NCI-H446 treated with DMSO at 0.1 percent for 48 hours (cell line): ENCODE results near the gene ELAC2.

Experiments
- DNase-seq: peaks from one replicate; lab custom pipeline; 2025; lab: John Stamatoyannopoulos, UW

The ELAC2 gene

DNA sequence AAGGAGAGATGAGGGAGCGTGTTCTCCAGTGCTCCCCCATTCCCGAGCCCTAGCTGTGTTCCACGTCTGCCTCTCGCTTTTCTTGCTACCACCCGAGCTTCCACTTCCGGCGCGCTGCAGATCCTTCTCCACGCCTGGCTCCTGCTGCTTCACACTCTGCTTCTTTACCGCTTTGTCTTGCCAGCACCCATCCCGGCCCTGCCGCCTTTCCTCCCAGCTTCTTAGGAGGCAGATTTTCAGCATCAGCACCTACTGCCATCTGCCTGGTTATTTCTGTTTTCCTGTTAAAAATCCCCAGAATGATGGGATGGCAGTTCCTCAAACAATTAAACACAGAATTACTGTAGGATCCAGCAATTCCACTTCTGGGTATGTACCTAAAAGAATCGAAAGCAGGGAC is 64.7 kb downstream of the ELAC2 start:
- DNase-seq = no peak

DNA sequence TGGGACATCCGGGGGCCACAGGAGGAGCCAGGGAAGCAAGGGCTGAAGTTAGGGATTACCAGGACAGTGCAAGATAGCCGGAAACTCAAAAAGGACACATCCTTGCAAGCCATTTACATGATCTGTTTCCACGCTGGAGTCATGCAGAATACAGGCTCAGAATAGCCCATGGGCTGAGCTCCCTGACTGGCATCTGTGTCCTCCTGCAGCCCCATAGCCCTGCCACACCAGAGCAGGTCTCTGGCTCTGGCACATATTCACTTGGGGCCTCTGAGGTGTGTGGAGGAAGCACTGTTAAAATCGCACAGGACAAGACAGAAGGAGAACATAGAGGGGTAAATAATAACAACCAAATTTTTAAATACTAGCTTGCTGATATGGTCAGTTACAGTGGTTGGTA is 65.8 kb downstream of the ELAC2 start:
- DNase-seq = no peak

DNA sequence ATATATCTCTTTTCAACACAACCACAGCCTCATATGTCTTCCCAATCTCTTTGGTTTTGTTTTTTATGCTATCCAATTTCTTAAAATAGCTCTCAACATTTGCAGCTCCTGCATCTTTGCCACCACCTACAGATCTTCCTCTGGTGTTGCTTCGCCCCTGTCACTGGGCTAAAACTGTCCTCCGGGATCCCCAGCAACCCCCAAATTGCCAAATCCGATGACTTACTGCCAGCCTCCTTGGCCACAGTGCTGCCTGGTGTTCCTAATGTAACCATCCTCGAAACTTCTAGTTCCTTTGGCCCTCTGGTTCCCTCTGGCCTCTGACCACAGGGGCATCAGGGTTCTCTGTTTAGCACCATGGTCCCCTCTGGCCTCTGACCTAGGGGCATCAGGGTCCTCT is 70.8 kb downstream of the ELAC2 start:
- DNase-seq = no peak
